H9 (cell line): ENCODE data around the gene ERMN. TPM values are rescaled to one million over a fixed set of nuclear protein-coding genes. Genes with fewer than 3 reads are reported as not detected.
"Not testable (repeated sequence)": the region's sequence is repeated elsewhere in the genome, so short reads cannot be mapped to it uniquely, and the experiment has no call there.

ENCODE experiments used
- DNase-seq: peaks from one replicate; pipeline ENCODE4 v3.0.0-alpha.2; 2017
- H2AFZ ChIP-seq: one replicate; pipeline ENCODE4 v1.6.1; 2013; ENCODE audit warnings: mild to moderate bottlenecking, low read length, control low read depth, moderate library complexity
- H2AK5ac ChIP-seq: 2 replicates; pipeline ENCODE4 v1.6.1; 2013; ENCODE audit warnings: low read length, control low read depth, mixed read lengths; ENCODE audit not compliant: insufficient read length
- H2BK120ac ChIP-seq: one replicate; pipeline ENCODE4 v1.6.1; 2013; ENCODE audit warnings: low read depth, mild to moderate bottlenecking, low read length, control low read depth, inconsistent platforms; ENCODE audit not compliant: poor library complexity, severe bottlenecking
- H2BK12ac ChIP-seq: 2 replicates; pipeline ENCODE4 v1.6.1; 2013; ENCODE audit warnings: low read length, control low read depth, mixed read lengths, low read depth; ENCODE audit not compliant: insufficient read length
- H2BK15ac ChIP-seq: 2 replicates; pipeline ENCODE4 v1.6.1; 2013; ENCODE audit warnings: low read depth, low read length, control low read depth
- H2BK20ac ChIP-seq: one replicate; pipeline ENCODE4 v1.6.1; 2013; ENCODE audit warnings: low read depth, mild to moderate bottlenecking, low read length, control low read depth, inconsistent platforms; ENCODE audit not compliant: poor library complexity, severe bottlenecking
- H2BK5ac ChIP-seq: 2 replicates; pipeline ENCODE4 v1.6.1; 2013; ENCODE audit warnings: low read length, control low read depth, mixed read lengths; ENCODE audit not compliant: insufficient read length
- H3K14ac ChIP-seq: 2 replicates; pipeline ENCODE4 v1.6.1; 2013; ENCODE audit warnings: low read length, control low read depth; ENCODE audit not compliant: insufficient read depth
- H3K18ac ChIP-seq: 2 replicates; pipeline ENCODE4 v1.6.1; 2013; ENCODE audit warnings: low read depth, mild to moderate bottlenecking, mixed read lengths, low read length, control low read depth; ENCODE audit not compliant: insufficient read length
- H3K23ac ChIP-seq: 2 replicates; pipeline ENCODE4 v1.6.1; 2013; ENCODE audit warnings: low read length, control low read depth, mixed read lengths, low read depth; ENCODE audit not compliant: insufficient read length
- H3K23me2 ChIP-seq: 2 replicates; pipeline ENCODE4 v1.6.1; 2013; ENCODE audit warnings: low read depth, mild to moderate bottlenecking, mixed read lengths, low read length, control low read depth; ENCODE audit not compliant: insufficient read length, poor library complexity, severe bottlenecking
- H3K27ac ChIP-seq: 2 replicates; pipeline ENCODE4 v1.5.1; 2013; ENCODE audit warnings: low read length, control low read depth, mixed read lengths, low read depth; ENCODE audit not compliant: insufficient read length
- H3K27me3 ChIP-seq: 2 replicates; pipeline ENCODE4 v1.6.1; 2013; ENCODE audit warnings: low read length, control low read depth, inconsistent platforms; ENCODE audit not compliant: insufficient read depth
- H3K4ac ChIP-seq: 2 replicates; pipeline ENCODE4 v1.6.1; 2013; ENCODE audit warnings: low read depth, mild to moderate bottlenecking, control low read depth, inconsistent platforms, low read length, moderate library complexity
- H3K4me1 ChIP-seq: 2 replicates; pipeline ENCODE4 v1.6.1; 2013; ENCODE audit warnings: low read length, control low read depth, inconsistent platforms; ENCODE audit not compliant: insufficient read depth
- H3K4me2 ChIP-seq: 2 replicates; pipeline ENCODE4 v1.6.1; 2013; ENCODE audit warnings: low read length, control low read depth, mixed read lengths; ENCODE audit not compliant: insufficient read length, insufficient read depth
- H3K56ac ChIP-seq: 2 replicates; pipeline ENCODE4 v1.6.1; 2013; ENCODE audit warnings: low read depth, mild to moderate bottlenecking, mixed read lengths, low read length, control low read depth; ENCODE audit not compliant: insufficient read length
- H3K79me1 ChIP-seq: 2 replicates; pipeline ENCODE4 v1.6.1; 2013; ENCODE audit warnings: low read depth, mild to moderate bottlenecking, moderate library complexity, low read length, control low read depth, inconsistent platforms; ENCODE audit not compliant: insufficient read depth, poor library complexity, severe bottlenecking
- H3K79me2 ChIP-seq: 2 replicates; pipeline ENCODE4 v1.6.1; 2013; ENCODE audit warnings: low read length, control low read depth, inconsistent platforms; ENCODE audit not compliant: insufficient read depth
- H3K9ac ChIP-seq: 2 replicates; pipeline ENCODE4 v1.6.1; 2013; ENCODE audit warnings: low read length, control low read depth, mixed read lengths; ENCODE audit not compliant: insufficient read length; ENCODE audit errors: extremely low read depth
- H3K9me3 ChIP-seq: one replicate; pipeline ENCODE4 v1.6.1; 2013; ENCODE audit warnings: low read depth, low read length, inconsistent platforms; ENCODE audit not compliant: control insufficient read depth
- H3T11ph ChIP-seq: one replicate; pipeline ENCODE4 v1.6.1; 2013; ENCODE audit warnings: mild to moderate bottlenecking, low read length, control low read depth, inconsistent platforms
- H4K20me1 ChIP-seq: one replicate; pipeline ENCODE4 v1.6.1; 2013; ENCODE audit not compliant: control insufficient read depth, insufficient read length, insufficient read depth
- H4K5ac ChIP-seq: 2 replicates; pipeline ENCODE4 v1.6.1; 2013; ENCODE audit warnings: low read depth, mild to moderate bottlenecking, mixed read lengths, low read length, control low read depth; ENCODE audit not compliant: insufficient read length
- H4K8ac ChIP-seq: replicated peaks from 2 replicates; pipeline ENCODE4 v1.6.1; 2013; ENCODE audit warnings: low read length, control low read depth, mixed read lengths, low read depth; ENCODE audit not compliant: insufficient read length
- H4K91ac ChIP-seq: 2 replicates; pipeline ENCODE4 v1.6.1; 2013; ENCODE audit warnings: low read depth, mild to moderate bottlenecking, moderate library complexity, mixed read lengths, low read length, control low read depth; ENCODE audit not compliant: insufficient read length
- H3K27ac Mint-ChIP-seq, 3 experiments: 2 replicates in 2 of 3; 3 replicates in 1 of 3; pipeline ENCODE4 v1.8.0; 2020 to 2021; ENCODE audit warnings: mixed read lengths in 3 of 3, mild to moderate bottlenecking in 1 of 3, moderate library complexity in 1 of 3
- H3K27me3 Mint-ChIP-seq: 2 replicates; pipeline ENCODE4 v1.8.0; 2021; ENCODE audit warnings: low read depth, mild to moderate bottlenecking, moderate library complexity, mixed read lengths
- H3K36me3 Mint-ChIP-seq, 3 experiments: 2 replicates in 2 of 3; 3 replicates in 1 of 3; pipeline ENCODE4 v1.8.0; 2020 to 2021; ENCODE audit warnings: low read depth in 3 of 3, mixed read lengths in 3 of 3; ENCODE audit not compliant: insufficient read depth in 1 of 3
- H3K4me1 Mint-ChIP-seq, 2 experiments: 2 replicates each; pipeline ENCODE4 v1.8.0; 2020; ENCODE audit warnings: mixed read lengths in 2 of 2
- H3K4me3 Mint-ChIP-seq, 2 experiments: 2 replicates in 1 of 2; 3 replicates in 1 of 2; pipeline ENCODE4 v1.8.0; 2020 to 2021; ENCODE audit warnings: mild to moderate bottlenecking in 2 of 2, mixed read lengths in 2 of 2, moderate library complexity in 1 of 2
- H3K9me3 Mint-ChIP-seq, 2 experiments: 2 replicates in 1 of 2; 3 replicates in 1 of 2; pipeline ENCODE4 v1.8.0; 2020; ENCODE audit warnings: mild to moderate bottlenecking in 2 of 2, mixed read lengths in 2 of 2, moderate library complexity in 1 of 2
- WGBS: extraction: QIAGEN DNeasy Blood & Tissue Kit; methylation state at CpG from one replicate; pipeline ENCODE4 v1.1.7; 2013; ENCODE audit warnings: missing lambda C conversion rate, low lambda C conversion rate, mixed read lengths; ENCODE audit not compliant: insufficient read length; ENCODE audit errors: extremely low coverage; 5-methylcytosine and 5-hydroxymethylcytosine counted together
- total RNA-seq: library from RNA; stranded (reverse); gene quantifications from 2 replicates; pipeline ENCODE4 v1.2.1, GENCODE V29; 2021
- TF ChIP-seq, protein P1 (sequence below): fragments of 200-600 bp; sonication (generic); conservative IDR thresholded peaks from 3 replicates; pipeline ENCODE4 v1.8.0; 2021; ENCODE audit warnings: antibody characterized with exemption, mild to moderate bottlenecking

ERMN gene
- total RNA-seq, 1 experiment from 2014 or later: 0.48 TPM

DNA sequence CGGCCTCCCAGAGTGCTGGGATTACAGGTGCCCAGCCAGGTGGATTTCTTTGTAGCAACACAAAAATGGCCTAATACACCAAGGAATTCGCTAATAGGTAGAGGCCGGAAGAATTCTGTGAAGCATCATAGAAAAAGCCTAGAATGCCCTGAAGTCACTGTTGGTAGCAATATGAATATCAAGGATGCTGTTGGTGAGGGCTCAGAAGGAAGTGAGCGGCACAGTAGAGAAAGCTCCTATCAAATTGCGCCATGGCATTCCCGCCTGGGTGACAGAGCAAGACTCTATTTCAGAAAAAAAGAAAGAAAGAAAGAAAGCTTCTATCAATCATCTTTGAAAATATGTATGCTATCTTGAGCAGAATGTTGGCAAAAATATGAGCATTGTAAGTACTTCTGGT, 44.3 kb downstream of the ERMN start:
- peaks cover 0 to 4% (median 2%) of the 10 kb centered on the region in 3 experiments; a peak in 1 of 7 replicates for H3K36me3 Mint-ChIP-seq
- Histone ChIP-seq H3K23me2 (no peaks in the 10 kb centered on the region), H2AFZ (no peak overlapping the region), H2BK12ac (no peak overlapping the region), H3K27ac (no peak overlapping the region), H3K4me2 (no peak overlapping the region), H2BK5ac (no peak overlapping the region), H3K14ac (no peak overlapping the region), H2BK20ac (no peak overlapping the region), H2BK15ac (no peak overlapping the region), H4K20me1 (no peaks in the 10 kb centered on the region), H3K18ac (no peak overlapping the region), H4K5ac (no peak overlapping the region), H2AK5ac (no peak overlapping the region), H3K79me2 (no peaks in the 10 kb centered on the region), H3K56ac (no peak overlapping the region), H3K4me1 (no peaks in the 10 kb centered on the region), H3K9me3 (no peaks in the 10 kb centered on the region), H4K8ac (no peak overlapping the region), H2BK120ac (no peak overlapping the region), H3K4ac (no peak overlapping the region), H3K27me3 (no peaks in the 10 kb centered on the region), H4K91ac (no peak overlapping the region), H3K79me1 (no peaks in the 10 kb centered on the region), H3K9ac (no peak overlapping the region), H3T11ph (no peak overlapping the region), H3K23ac (no peak overlapping the region)
- H3K9me3 Mint-ChIP-seq: peaks cover 0 to 11% of the 10 kb centered on the region in 2 experiments; a peak in 4 of 5 replicates
- no peak overlapping the region for H3K27ac Mint-ChIP-seq
- no peak overlapping the region for H3K4me3 Mint-ChIP-seq
- H3K27me3 Mint-ChIP-seq: no peaks in the 10 kb centered on the region
- WGBS: no CpG with 5 or more reads among the region's 6 CpGs
- no peaks in the 10 kb centered on the region for H3K4me1 Mint-ChIP-seq
- TF ChIP-seq, protein P1, sequence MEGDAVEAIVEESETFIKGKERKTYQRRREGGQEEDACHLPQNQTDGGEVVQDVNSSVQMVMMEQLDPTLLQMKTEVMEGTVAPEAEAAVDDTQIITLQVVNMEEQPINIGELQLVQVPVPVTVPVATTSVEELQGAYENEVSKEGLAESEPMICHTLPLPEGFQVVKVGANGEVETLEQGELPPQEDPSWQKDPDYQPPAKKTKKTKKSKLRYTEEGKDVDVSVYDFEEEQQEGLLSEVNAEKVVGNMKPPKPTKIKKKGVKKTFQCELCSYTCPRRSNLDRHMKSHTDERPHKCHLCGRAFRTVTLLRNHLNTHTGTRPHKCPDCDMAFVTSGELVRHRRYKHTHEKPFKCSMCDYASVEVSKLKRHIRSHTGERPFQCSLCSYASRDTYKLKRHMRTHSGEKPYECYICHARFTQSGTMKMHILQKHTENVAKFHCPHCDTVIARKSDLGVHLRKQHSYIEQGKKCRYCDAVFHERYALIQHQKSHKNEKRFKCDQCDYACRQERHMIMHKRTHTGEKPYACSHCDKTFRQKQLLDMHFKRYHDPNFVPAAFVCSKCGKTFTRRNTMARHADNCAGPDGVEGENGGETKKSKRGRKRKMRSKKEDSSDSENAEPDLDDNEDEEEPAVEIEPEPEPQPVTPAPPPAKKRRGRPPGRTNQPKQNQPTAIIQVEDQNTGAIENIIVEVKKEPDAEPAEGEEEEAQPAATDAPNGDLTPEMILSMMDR: no peak
- DNase-seq: no peak

DNA sequence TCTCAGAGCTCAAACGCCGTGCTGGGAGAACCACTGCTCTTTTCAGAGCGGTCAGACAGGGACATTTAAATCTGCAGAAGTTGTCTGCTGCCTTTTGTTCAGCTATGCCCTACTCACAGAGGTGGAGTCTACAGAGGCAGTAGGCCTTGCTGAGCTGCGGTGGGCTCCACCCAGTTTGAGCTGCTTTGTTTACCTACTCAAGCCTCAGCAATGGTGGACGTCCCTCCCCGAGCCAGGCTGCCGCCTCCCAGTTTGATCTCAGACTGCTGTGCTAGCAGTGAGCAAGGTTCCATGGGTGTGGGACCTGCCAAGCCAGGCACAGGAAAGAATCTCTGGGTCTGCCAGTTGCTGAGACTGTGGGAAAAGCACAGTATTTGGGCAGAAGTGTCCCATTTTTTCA, 46.3 kb downstream of the ERMN start:
- H4K20me1 ChIP-seq, H3K23ac ChIP-seq, H2BK20ac ChIP-seq, H2BK15ac ChIP-seq, H3K18ac ChIP-seq, H3K9me3 ChIP-seq, H3K79me1 ChIP-seq, H3K27me3 ChIP-seq, H4K8ac ChIP-seq, H3K4me1 ChIP-seq, H3K4ac ChIP-seq, H3K36me3 Mint-ChIP-seq, H3K4me2 ChIP-seq, DNase-seq, H3K14ac ChIP-seq, H3K27me3 Mint-ChIP-seq, H3K9ac ChIP-seq, H2BK120ac ChIP-seq, H4K5ac ChIP-seq, H3K56ac ChIP-seq, H3K79me2 ChIP-seq, H3K27ac ChIP-seq, H3K4me1 Mint-ChIP-seq, H2BK12ac ChIP-seq, H3T11ph ChIP-seq, H2AFZ ChIP-seq, H2AK5ac ChIP-seq, H4K91ac ChIP-seq, H3K4me3 Mint-ChIP-seq, H2BK5ac ChIP-seq, H3K27ac Mint-ChIP-seq, H3K23me2 ChIP-seq: not testable (repeated sequence)
- H3K9me3 Mint-ChIP-seq: peaks cover 2 to 11% of the 10 kb centered on the region in 2 experiments; a peak in 4 of 5 replicates
- WGBS: no CpG with 5 or more reads among the region's 7 CpGs
